Activated CD4-positive, alpha-beta T cell treated with anti-CD3 and anti-CD28 coated beads, Interleukin-2, amount 10 ng/mL, durations not matched to agents 7 days and 5 days (primary cell): ENCODE results near the gene MAP1LC3C. TPM values are rescaled to one million over a fixed set of nuclear protein-coding genes. Genes with fewer than 3 reads are reported as not detected.
A peak's percentile ranks its signal among the peaks of the same experiment; 100 is the strongest.
"Not testable (repeated sequence)": the region's sequence is repeated elsewhere in the genome, so short reads cannot be mapped to it uniquely, and the experiment has no call there.

ENCODE experiments used
- CTCF ChIA-PET: fragments of 350-600 bp; sonication (Branson Sonifier 250); formaldehyde crosslinking; loops from one replicate; lab custom pipeline; 2021; ENCODE audit warnings: antibody characterized with exemption; lab: Charles Lee
- POLR2A ChIA-PET: fragments of 350-600 bp; sonication (Branson Sonifier 250); formaldehyde crosslinking; loops from one replicate; lab custom pipeline; 2021; ENCODE audit warnings: antibody characterized with exemption; lab: Charles Lee
- DNase-seq: peaks from one replicate; pipeline ENCODE4 v3.0.0-alpha.2; 2020
- H3K27ac Mint-ChIP-seq: one replicate; pipeline ENCODE4 v1.8.0; 2021; ENCODE audit warnings: mild to moderate bottlenecking, moderate library complexity, mixed read lengths
- H3K27me3 Mint-ChIP-seq: one replicate; pipeline ENCODE4 v1.8.0; 2021; ENCODE audit warnings: mixed read lengths
- H3K36me3 Mint-ChIP-seq: one replicate; pipeline ENCODE4 v1.8.0; 2021; ENCODE audit warnings: low read depth, mixed read lengths
- H3K4me1 Mint-ChIP-seq: one replicate; pipeline ENCODE4 v1.8.0; 2021; ENCODE audit warnings: mixed read lengths
- H3K4me3 Mint-ChIP-seq: one replicate; pipeline ENCODE4 v1.8.0; 2021; ENCODE audit warnings: mild to moderate bottlenecking, moderate library complexity, mixed read lengths
- H3K9me3 Mint-ChIP-seq: one replicate; pipeline ENCODE4 v1.8.0; 2021; ENCODE audit warnings: mixed read lengths
- total RNA-seq, 2 experiments: library from RNA; stranded (reverse); gene quantifications; one replicate each; pipeline ENCODE4 v1.2.3, GENCODE V29; 2021

The MAP1LC3C gene
- total RNA-seq, 2 experiments from 2014 or later: not detected

GRCh38 chr1:242005866-242006535 is 7.1 kb upstream of the MAP1LC3C start:
- H3K4me3 Mint-ChIP-seq: no peak overlapping the region
- DNase-seq: no peak
- H3K4me1 Mint-ChIP-seq: no peaks in the 10 kb centered on the region
- H3K27ac Mint-ChIP-seq: no peak overlapping the region
- POLR2A ChIA-PET: no interaction called here
- CTCF ChIA-PET: interaction anchor here (0.5 to 0.7 kb wide), 3 partner anchors 94 to 1892 kb away, joined by 3 to 4 read pairs (median 3); no protein-coding TSS in a partner anchor
- no peaks in the 10 kb centered on the region for H3K9me3 Mint-ChIP-seq
- H3K27me3 Mint-ChIP-seq: no peaks in the 10 kb centered on the region
- H3K36me3 Mint-ChIP-seq: no peaks in the 10 kb centered on the region

- POLR2A ChIA-PET: no interaction called here
- DNase-seq: no peak
- Mint-ChIP-seq H3K27ac (no peak overlapping the region), H3K4me1 (no peaks in the 10 kb centered on the region), H3K9me3 (no peaks in the 10 kb centered on the region), H3K36me3 (no peaks in the 10 kb centered on the region), H3K27me3 (no peaks in the 10 kb centered on the region), H3K4me3 (no peak overlapping the region)
- CTCF ChIA-PET: no interaction called here
Observed at GRCh38 chr1:242004751-242005495, 6.0 kb upstream of the MAP1LC3C start.

GRCh38 chr1:242002510-242002909 is 3.6 kb upstream of the MAP1LC3C start:
- ChIA-PET CTCF (no interaction called here), POLR2A (no interaction called here)
- DNase-seq: no peak
- no peak overlapping the region for H3K4me3 Mint-ChIP-seq
- H3K27me3 Mint-ChIP-seq: no peaks in the 10 kb centered on the region
- no peaks in the 10 kb centered on the region for H3K9me3 Mint-ChIP-seq
- H3K4me1 Mint-ChIP-seq: peaks cover 6% of the 10 kb centered on the region
- H3K36me3 Mint-ChIP-seq: no peaks in the 10 kb centered on the region
- H3K27ac Mint-ChIP-seq: no peak overlapping the region

GRCh38 chr1:242002072-242002471 is 3.2 kb upstream of the MAP1LC3C start:
- Mint-ChIP-seq H3K4me3 (no peak overlapping the region), H3K4me1 (peaks cover 6% of the 10 kb centered on the region), H3K27me3 (no peaks in the 10 kb centered on the region), H3K36me3 (no peaks in the 10 kb centered on the region), H3K27ac (no peak overlapping the region), H3K9me3 (no peaks in the 10 kb centered on the region)
- CTCF ChIA-PET: no interaction called here
- no peak for DNase-seq
- POLR2A ChIA-PET: no interaction called here

GRCh38 chr1:242000434-242000833 is 1.5 kb upstream of the MAP1LC3C start:
- Mint-ChIP-seq H3K36me3 (no peaks in the 10 kb centered on the region), H3K27ac (no peak overlapping the region), H3K4me1 (peaks cover 6% of the 10 kb centered on the region), H3K4me3 (no peak overlapping the region), H3K27me3 (no peaks in the 10 kb centered on the region), H3K9me3 (no peaks in the 10 kb centered on the region)
- CTCF ChIA-PET: no interaction called here
- no peak for DNase-seq
- POLR2A ChIA-PET: no interaction called here

- Mint-ChIP-seq H3K27ac (no peak overlapping the region), H3K4me3 (peak overlapping the region; percentile 22), H3K27me3 (no peaks in the 10 kb centered on the region), H3K36me3 (no peaks in the 10 kb centered on the region), H3K9me3 (no peaks in the 10 kb centered on the region), H3K4me1 (peaks cover 6% of the 10 kb centered on the region)
- CTCF ChIA-PET: interaction anchor here (0.5 to 2.1 kb wide), 5 partner anchors 24 to 570 kb away, joined by 3 to 6 read pairs (median 4); no protein-coding TSS in a partner anchor
- POLR2A ChIA-PET: no interaction called here
- DNase-seq: peak; percentile 52
Observed at GRCh38 chr1:241998412-241998921, 431 bp downstream of the MAP1LC3C start.

- DNase-seq: no peak
- no peaks in the 10 kb centered on the region for H3K9me3 Mint-ChIP-seq
- ChIA-PET POLR2A (no interaction called here), CTCF (interaction anchor here (0.6 to 2.1 kb wide), 3 partner anchors 23 to 862 kb away, joined by 3 to 6 read pairs (median 4); no protein-coding TSS in a partner anchor)
- H3K27me3 Mint-ChIP-seq: no peaks in the 10 kb centered on the region
- no peak overlapping the region for H3K27ac Mint-ChIP-seq
- H3K4me3 Mint-ChIP-seq: no peak overlapping the region
- no peaks in the 10 kb centered on the region for H3K36me3 Mint-ChIP-seq
- H3K4me1 Mint-ChIP-seq: peaks cover 6% of the 10 kb centered on the region
Observed at GRCh38 chr1:241997401-241997998, 1.4 kb downstream of the MAP1LC3C start.

GRCh38 chr1:241994171-241994570 is 4.7 kb downstream of the MAP1LC3C start:
- ChIA-PET CTCF (no interaction called here), POLR2A (no interaction called here)
- no peaks in the 10 kb centered on the region for H3K36me3 Mint-ChIP-seq
- H3K27me3 Mint-ChIP-seq: no peaks in the 10 kb centered on the region
- no peaks in the 10 kb centered on the region for H3K9me3 Mint-ChIP-seq
- H3K4me3 Mint-ChIP-seq: no peak overlapping the region
- H3K27ac Mint-ChIP-seq: no peak overlapping the region
- H3K4me1 Mint-ChIP-seq: peaks cover 6% of the 10 kb centered on the region
- DNase-seq: no peak

- no peaks in the 10 kb centered on the region for H3K27me3 Mint-ChIP-seq
Observed at GRCh38 chr1:241992734-241993133, 6.2 kb downstream of the MAP1LC3C start.

GRCh38 chr1:241990040-241990439 is 8.9 kb downstream of the MAP1LC3C start:
- ChIA-PET CTCF (interaction anchor here (0.7 kb wide), 1 partner anchor 449 kb away, joined by 3 read pairs; no protein-coding TSS in a partner anchor), POLR2A (no interaction called here)
- no peaks in the 10 kb centered on the region for H3K36me3 Mint-ChIP-seq
- no peaks in the 10 kb centered on the region for H3K4me1 Mint-ChIP-seq
- H3K27ac Mint-ChIP-seq: no peak overlapping the region
- DNase-seq: no peak
- no peak overlapping the region for H3K4me3 Mint-ChIP-seq
- H3K27me3 Mint-ChIP-seq: no peaks in the 10 kb centered on the region
- H3K9me3 Mint-ChIP-seq: no peaks in the 10 kb centered on the region

More at GRCh38 chr1:241992734-241993133, 6.2 kb downstream of the MAP1LC3C start:
- H3K9me3 Mint-ChIP-seq: no peaks in the 10 kb centered on the region
- H3K36me3 Mint-ChIP-seq: no peaks in the 10 kb centered on the region
- no peak for DNase-seq
- no peak overlapping the region for H3K27ac Mint-ChIP-seq
- H3K4me1 Mint-ChIP-seq: peaks cover 2% of the 10 kb centered on the region
- ChIA-PET POLR2A (no interaction called here), CTCF (no interaction called here)
- H3K4me3 Mint-ChIP-seq: no peak overlapping the region

GRCh38 chr1:241988389-241988930 is 10.4 kb downstream of the MAP1LC3C start:
- H3K4me3 Mint-ChIP-seq, H3K27me3 Mint-ChIP-seq, CTCF ChIA-PET, H3K9me3 Mint-ChIP-seq, POLR2A ChIA-PET, H3K4me1 Mint-ChIP-seq, H3K36me3 Mint-ChIP-seq, DNase-seq: not testable (repeated sequence)
- peak overlapping the region; percentile 17 for H3K27ac Mint-ChIP-seq

- H3K4me3 Mint-ChIP-seq: no peak overlapping the region
- H3K9me3 Mint-ChIP-seq: no peaks in the 10 kb centered on the region
- H3K36me3 Mint-ChIP-seq: no peaks in the 10 kb centered on the region
- ChIA-PET POLR2A (no interaction called here), CTCF (interaction anchor here (0.6 to 1.1 kb wide), 2 partner anchors 23 to 232 kb away, joined by 3 read pairs; no protein-coding TSS in a partner anchor)
- no peaks in the 10 kb centered on the region for H3K27me3 Mint-ChIP-seq
- DNase-seq: no peak
- no peak overlapping the region for H3K27ac Mint-ChIP-seq
- H3K4me1 Mint-ChIP-seq: no peaks in the 10 kb centered on the region
Observed at GRCh38 chr1:241985787-241986186, 13.1 kb downstream of the MAP1LC3C start.
